Neural cell (in vitro differentiated cells): Measurements from ENCODE around the gene CDC20.

Experiments used
- EZH2 ChIP-seq: fragments of 200-600, 300-800 bp; shearing (Covaris generic), sonication (generic); IDR thresholded peaks from 2 replicates; pipeline ENCODE4 v1.6.1; 2014; ENCODE audit warnings: antibody characterized with exemption, low read length, borderline replicate concordance, mild to moderate bottlenecking; ENCODE audit not compliant: insufficient read depth, poor library complexity, severe bottlenecking
- POLR2AphosphoS5 ChIP-seq: IDR thresholded peaks from 2 replicates; pipeline ENCODE4 v1.6.1; 2012

GRCh38 chr1:43383449-43383848 lies 24.7 kb downstream of the CDC20 start:
- TF ChIP-seq POLR2AphosphoS5 (no peak), EZH2 (no peak)
